ENCODE measurements around the gene KDM4C.

- TF ChIP-seq TAF1 (IDR thresholded peaks at IDR 0.05; ENCODE audit: borderline replicate concordance, low read depth, low read length) (no peak), POLR2A (IDR thresholded peaks at IDR 0.05; ENCODE audit: low read depth, low read length) (no peak)
Measured at GRCh38 chr9:6999794-7000193, 242.0 kb downstream of the KDM4C start.
